Stimulated activated CD8-positive, alpha-beta memory T cell treated with anti-CD3 and anti-CD28 coated beads, Interleukin-4, amount 100 ng/mL, for 1 hour (primary cell): ENCODE measurements around the gene FERMT3.
"Not testable (repeated sequence)": the region's sequence is repeated elsewhere in the genome, so short reads cannot be mapped to it uniquely, and the experiment has no call there.

Source experiments
- DNase-seq, 2 donors: peaks; one replicate each; pipeline ENCODE4 v3.0.0-alpha.2; 2020; ENCODE audit warnings: low read depth in 2 of 2, low spot score in 1 of 2

Gene FERMT3

DNA sequence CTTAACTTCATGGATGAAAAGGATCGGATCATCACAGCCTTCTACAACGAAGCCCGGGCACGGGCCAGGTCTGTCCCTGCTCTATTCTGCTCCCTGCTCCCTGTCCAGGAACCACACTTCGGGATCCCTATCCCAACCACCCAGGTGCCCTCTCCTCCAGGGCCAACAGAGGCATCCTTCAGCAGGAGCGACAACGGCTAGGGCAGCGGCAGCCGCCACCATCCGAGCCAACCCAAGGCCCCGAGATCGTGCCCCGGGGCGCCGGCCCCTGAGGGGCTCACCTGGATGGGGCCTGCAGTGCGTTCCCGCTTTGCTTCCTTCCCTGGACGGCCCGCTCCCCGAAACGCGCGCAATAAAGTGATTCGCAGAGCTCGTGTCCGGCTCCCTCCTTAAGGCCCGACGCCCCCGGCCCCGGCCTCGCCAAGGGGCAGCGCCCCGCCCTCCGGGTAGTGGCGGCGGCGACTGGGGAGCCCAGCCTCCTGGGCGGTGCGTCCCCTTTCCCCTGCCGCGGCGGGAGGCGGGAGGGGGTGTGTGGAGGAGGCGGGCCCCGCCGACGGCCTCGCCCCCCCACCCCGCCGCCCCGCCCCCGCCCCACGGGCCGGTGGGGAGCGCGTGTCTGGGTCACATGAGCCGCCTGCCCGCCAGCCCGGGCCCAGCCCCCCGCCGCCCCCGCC is 27.5 kb downstream of the FERMT3 start, which contains the start of gene VEGFB:
TSS of gene VEGFB (plus strand) at position 672 of the 674 bp plus-strand sequence. CDS start 250 bp downstream, outside the sequence.
- DNase-seq = peak in 1 of 2 donors; percentile 58

DNA sequence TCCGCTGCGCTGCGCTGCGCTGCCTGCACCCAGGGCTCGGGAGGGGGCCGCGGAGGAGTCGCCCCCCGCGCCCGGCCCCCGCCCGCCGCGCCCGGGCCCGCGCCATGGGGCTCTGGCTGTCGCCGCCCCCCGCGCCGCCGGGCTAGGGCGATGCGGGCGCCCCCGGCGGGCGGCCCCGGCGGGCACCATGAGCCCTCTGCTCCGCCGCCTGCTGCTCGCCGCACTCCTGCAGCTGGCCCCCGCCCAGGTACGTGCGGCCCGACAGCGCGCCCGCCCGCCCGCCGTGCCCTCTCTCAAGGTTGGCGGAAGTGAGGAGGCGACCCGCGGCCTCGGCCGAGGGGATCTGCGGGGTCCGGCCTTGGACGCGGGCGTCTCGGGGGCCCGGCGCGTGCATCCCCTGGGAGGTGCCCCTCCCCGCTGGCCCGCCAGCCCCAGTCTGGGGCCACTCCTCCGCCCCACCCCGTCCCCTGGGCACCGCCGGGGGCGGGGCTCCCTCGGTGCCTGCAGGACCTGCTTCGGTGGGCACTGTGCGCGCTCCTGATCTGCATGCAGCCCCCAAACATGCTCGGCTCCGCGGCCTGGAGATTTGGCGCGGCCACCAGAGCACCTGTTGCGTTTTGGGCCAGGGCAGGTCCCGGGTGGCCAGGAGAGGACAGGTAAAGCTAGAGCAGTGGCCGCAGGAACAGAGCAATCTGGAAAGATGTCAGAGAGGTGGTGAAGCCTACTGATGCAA is 28.3 kb downstream of the FERMT3 start:
- DNase-seq = no peak

DNA sequence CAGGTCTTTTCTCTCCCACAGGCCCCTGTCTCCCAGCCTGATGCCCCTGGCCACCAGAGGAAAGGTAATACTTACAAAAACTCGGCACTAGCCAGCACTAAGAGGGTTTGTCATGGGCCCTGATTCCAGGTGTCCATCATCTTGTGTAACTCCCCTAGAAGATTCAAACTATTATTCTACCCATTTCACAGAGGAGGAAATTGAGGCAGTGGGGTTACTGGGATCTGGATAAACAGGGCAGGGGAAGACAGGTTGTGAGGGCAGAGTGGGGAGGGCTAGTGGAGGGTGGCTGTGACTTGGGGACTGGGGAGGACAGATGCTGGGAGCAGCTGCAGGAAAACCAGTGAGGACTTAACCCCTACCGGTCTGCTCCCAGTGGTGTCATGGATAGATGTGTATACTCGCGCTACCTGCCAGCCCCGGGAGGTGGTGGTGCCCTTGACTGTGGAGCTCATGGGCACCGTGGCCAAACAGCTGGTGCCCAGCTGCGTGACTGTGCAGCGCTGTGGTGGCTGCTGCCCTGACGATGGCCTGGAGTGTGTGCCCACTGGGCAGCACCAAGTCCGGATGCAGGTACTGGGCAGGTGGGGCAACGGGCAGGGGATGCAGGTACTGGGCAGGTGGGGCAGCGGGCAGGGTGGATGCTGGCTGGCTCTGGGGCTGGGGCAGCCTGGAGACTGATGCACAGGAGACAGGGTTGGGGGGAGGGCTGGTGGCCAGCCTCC is 29.1 kb downstream of the FERMT3 start:
- DNase-seq = no peak

DNA sequence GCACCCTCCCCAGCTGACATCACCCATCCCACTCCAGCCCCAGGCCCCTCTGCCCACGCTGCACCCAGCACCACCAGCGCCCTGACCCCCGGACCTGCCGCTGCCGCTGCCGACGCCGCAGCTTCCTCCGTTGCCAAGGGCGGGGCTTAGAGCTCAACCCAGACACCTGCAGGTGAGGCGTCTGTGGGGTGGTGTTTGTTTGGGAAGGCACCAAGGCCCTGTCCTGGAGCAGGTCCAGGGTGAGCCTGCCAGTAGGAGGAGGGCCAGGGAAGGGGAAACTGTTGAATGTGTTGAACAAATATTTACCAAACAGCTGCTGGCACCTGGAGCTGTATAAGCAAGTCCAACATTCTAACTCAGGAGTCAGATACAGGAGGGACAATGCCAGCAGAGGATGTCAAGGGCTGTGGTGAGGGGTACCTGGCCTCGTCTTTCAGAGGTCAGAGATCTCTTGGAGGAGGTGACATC is 31.0 kb downstream of the FERMT3 start:
- no peak for DNase-seq

DNA sequence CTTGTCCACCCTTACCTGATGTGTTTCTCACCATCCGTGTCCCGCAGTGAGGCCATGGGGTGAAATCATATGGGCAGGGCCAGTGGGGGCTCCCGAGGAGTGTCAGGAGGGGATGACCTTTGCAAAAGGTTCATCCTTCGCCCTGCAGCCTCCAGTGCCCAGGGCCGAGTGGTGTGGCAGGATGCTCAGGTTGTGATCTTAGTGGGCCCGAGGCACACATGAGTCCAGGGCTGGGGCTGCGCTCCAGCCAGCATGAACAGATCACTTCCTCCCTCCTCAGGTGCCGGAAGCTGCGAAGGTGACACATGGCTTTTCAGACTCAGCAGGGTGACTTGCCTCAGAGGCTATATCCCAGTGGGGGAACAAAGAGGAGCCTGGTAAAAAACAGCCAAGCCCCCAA is 31.6 kb downstream of the FERMT3 start:
- DNase-seq = no peak

DNA sequence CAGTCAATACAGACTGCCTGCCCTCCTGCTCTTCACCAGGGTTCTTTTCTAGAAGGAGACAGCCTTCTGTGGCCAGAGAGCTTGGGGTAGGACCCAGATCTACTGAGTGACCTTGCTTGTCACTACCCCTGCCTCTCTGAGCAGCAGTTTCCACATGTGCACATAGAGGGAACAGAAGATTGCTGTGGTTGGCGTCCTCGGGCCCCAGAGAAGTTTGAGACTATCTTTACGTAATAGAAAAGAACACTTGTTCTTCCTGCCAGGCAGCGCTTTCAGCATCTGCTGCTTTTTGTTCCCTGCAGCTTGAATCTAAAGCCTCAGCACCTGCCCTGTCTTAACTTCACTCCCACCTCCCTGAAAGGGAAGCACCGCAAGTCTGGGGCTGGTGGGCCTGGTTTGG is 32.5 kb downstream of the FERMT3 start:
- DNase-seq = no peak

DNA sequence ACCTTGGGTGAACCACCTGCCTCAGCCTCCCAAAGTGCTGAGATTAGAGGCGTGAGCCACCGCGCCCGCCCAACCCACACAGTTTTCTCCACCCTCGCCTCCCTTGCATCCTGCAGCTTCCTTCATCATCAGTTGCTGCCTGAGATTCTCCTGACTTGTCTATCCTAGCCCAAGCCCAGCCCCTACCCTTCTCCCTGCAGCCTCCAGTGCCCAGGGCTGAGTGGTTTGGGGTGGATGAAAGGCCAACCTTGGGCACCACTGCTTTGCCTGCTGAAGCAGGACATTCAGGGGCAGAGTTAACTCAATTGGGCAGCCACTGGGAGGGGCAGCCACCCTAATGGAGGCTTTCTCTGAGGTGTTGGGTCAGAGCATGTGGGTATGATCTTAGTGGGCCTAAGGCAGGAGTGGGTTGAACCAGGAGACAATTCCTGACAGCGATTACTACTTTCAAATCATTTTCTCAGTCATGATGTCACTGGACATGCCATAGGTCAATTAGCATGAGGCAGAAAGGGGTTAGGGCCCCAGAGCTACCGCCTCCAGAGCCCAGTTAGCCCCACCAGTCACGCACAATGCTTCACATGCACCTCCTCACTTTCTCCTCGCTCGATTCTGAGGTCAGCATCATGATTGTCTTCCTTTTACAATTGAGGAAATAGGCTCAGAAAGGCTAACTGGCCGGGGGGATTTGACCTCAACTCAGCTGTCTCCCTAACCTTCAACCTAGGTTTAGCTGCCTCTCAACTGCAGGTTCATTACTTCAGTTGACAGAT is 33.3 kb downstream of the FERMT3 start:
- no peak for DNase-seq

DNA sequence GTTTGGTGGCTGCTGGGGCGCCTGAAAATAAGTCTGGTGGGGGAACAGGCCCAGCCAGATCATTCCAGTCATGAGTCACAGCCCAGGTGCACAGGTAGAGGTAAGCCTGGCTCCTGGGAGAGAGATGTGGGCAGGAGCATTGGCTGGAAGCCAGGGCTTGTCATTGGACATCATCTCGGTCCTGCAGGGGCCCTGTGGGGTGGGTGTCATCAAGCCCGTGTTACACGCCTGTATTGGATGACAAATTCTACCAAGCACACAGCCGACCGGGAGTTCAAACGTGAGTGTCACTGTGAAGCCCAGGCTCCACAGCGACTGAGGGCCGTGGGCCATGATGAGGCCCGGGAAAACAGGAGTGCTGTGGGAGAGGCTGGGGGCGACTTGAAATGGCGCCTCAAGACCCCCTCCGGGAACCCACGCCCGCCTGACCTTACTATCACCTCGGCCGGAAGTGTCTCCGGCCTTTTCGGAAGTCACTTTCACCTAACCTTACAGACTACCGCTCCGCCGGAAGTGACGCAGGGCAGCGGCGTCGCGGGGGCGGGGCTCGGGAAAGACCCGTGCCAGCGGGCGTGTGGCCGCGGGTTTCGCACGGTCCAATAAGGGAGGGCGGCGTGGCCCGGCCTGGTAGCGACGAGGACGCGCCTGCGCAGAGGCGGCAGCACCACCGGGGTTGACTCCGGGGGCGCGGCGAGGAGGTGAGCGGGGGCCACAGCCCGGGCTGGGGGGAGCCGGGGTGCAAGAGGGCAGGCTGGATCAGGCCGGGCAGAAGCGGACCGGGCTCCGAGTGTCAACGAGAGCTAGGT is 34.1 kb downstream of the FERMT3 start, which contains the start of gene FKBP2:
TSS of gene FKBP2 (plus strand) at position 661 of the 806 bp plus-strand sequence. CDS start 1,293 bp downstream, outside the sequence.
- peak; percentile 95 to 97 for DNase-seq

GRCh38 chr11:64241241-64241490 is 34.6 kb downstream of the FERMT3 start:
- peak; percentile 97 to 99 for DNase-seq

DNA sequence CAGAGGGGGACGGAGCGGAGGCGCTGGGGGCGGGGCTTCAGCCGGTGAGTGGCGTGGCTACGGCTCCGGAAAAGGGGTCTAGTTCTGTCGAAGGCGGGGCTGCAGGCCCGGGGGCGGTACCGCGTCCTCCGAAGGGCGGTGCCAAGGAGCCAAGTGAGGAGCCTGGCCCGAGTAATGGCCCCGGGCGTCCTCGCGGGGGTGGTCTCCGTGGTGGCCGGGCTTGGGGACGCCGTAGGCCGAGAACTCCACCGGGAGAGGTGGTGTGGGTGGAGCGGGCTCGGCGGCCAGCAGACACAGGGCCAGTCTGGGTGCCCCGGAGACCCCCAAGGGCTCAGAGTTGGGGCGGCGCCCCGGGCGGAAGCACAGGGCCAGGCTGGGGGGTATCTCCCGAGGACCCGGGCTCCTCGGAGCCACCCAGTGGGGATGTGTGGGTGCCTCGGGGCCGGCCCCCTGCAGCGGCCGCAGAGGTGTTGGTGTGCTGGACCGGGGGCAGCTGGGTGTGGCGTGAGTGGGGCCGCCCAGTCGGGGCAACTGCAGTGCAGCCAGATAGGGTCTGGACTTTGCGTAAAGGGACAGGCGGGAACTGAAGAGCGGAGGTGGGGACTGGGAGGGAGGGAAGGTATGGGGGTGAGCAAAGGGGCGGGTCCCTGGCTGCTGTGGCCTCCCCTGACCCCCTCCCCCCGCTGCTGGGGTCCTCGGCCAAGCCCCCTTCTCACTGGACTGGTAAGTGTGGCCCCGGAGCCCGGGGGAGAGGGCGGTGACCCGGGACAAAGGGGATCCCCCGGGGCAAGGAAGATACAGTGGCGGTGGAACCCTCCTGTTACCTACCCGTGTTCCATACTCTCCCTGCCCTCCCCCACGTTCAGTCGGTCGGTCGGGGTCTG is 35.2 kb downstream of the FERMT3 start:
- no peak for DNase-seq

DNA sequence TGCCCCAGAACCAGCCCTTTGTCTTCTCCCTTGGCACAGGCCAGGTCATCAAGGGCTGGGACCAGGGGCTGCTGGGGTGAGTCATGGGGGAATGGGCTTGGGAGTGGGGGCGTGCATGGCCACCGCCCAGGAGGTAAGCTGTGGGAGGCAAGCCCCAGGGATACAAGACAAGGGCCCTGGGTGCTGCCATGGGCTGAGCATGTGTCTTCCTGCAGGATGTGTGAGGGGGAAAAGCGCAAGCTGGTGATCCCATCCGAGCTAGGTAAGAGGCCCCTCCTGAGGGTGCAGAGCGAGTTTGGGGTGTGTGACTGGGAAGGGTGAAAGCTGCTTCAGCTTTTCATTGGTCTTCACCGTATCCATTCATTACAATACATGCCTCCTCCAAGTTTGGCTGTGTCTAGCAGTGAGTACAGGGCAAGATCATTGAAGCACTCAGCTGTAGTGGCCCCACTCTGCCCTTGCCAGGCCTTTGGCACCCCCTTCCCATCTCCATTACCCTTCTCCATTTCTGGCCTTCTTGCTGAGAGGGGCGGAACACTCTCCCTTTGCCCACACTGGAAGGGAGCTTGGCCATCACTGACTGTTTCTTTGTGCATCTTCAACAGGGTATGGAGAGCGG is 36.8 kb downstream of the FERMT3 start:
- DNase-seq = no peak

- DNase-seq = no peak
Observed at GRCh38 chr11:64244107-64244506, 37.6 kb downstream of the FERMT3 start.

GRCh38 chr11:64244966-64245365 is 38.4 kb downstream of the FERMT3 start:
- DNase-seq = no peak

DNA sequence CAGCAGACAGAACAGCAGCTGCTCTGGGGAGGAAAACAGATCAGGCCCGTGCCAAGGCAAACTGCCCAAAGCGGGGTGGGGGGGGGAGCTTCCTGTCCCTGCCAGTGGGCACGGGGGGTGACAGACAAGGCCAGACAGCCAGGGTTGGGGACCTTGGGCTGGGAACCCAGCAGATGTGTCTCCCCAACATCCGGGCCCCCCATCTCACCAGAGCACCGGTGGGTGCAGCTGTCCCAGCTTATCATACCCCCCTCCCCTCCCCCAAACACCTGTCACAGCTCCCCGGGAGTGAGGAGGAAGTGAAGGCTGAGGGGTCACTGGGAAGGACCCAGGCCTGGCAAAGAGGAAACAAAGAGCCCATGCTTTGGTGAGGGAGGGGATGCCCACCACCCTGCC is 38.9 kb downstream of the FERMT3 start:
- no peak for DNase-seq

GRCh38 chr11:64245797-64246620 is 39.5 kb downstream of the FERMT3 start:
- DNase-seq = peak in 1 of 2 donors; percentile 39

- not testable (repeated sequence) for DNase-seq
Observed at GRCh38 chr11:64246621-64246870, 40.0 kb downstream of the FERMT3 start.

DNA sequence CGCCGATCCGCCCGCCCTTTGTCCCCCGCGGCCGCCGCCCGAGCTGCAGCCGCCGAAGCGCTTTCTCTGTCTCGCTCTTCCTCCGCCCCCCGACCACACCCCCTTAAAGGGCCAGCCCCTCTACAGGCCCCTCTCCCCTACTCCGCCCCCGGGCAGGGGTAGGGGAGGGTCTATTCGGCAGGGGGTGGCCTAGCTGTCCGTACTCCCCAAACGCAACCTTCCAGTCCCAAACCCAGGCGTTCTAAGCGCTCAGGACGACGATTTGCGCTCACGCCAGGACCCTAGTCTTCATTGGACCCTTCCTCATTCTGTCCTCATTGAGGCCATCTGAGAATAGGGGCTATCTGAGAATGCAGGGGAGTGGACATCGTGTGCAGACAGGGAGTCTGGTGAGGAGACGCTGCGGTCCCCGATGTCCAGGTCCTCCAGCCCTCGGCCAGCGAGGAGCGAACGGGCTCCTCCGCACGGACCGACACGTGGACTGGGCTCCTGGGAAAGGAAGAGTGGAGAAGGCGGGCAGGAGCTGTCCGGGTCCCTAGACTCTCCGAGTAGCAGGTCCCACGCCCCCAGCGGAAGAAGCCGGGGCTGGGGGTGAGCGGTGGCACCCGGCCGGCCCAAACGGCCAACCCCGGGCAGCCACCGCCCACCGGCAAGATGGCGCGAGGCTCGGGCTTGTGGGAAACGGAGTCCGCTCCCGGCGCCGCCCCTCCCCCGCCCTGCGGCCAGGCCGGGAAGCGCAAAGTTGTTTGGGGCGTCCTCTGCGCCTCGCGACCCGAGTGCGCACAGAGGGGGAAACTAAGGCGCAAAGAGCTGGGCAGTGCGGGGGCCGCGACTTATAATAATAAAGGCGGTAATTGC is 40.6 kb downstream of the FERMT3 start, which contains the start of gene PPP1R14B:
TSS of gene PPP1R14B (minus strand) at position 73 of the 858 bp plus-strand sequence. CDS start 270 bp downstream, outside the sequence.
- DNase-seq = no peak
